Trophoblast cell (in vitro differentiated cells and primary cell): ENCODE data around the gene YIF1B.

Experiments
- DNase-seq, 2 donors: peaks; one replicate each; pipeline ENCODE4 v3.0.0-alpha.2; 2016
- H2AFZ ChIP-seq: 2 replicates; pipeline ENCODE4 v1.6.1; 2013; ENCODE audit warnings: low read length, moderate library complexity, mild to moderate bottlenecking; ENCODE audit not compliant: insufficient read depth, poor library complexity
- H2AK5ac ChIP-seq: 2 replicates; pipeline ENCODE4 v1.6.1; 2013; ENCODE audit warnings: mild to moderate bottlenecking, low read length
- H2BK120ac ChIP-seq: 2 replicates; pipeline ENCODE4 v1.6.1; 2013; ENCODE audit warnings: low read length, mild to moderate bottlenecking, moderate library complexity; ENCODE audit not compliant: insufficient read depth, poor library complexity
- H2BK12ac ChIP-seq: 2 replicates; pipeline ENCODE4 v1.6.1; 2013; ENCODE audit warnings: mild to moderate bottlenecking, low read length, moderate library complexity
- H2BK5ac ChIP-seq: 2 replicates; pipeline ENCODE4 v1.6.1; 2013; ENCODE audit warnings: low read length, low read depth, moderate library complexity, mild to moderate bottlenecking; ENCODE audit not compliant: poor library complexity
- H3K14ac ChIP-seq: 2 replicates; pipeline ENCODE4 v1.6.1; 2013; ENCODE audit warnings: mild to moderate bottlenecking, low read length
- H3K18ac ChIP-seq: 2 replicates; pipeline ENCODE4 v1.6.1; 2013; ENCODE audit warnings: mild to moderate bottlenecking, low read length
- H3K23ac ChIP-seq: 2 replicates; pipeline ENCODE4 v1.6.1; 2013; ENCODE audit warnings: low read length
- H3K27ac ChIP-seq: 2 replicates; pipeline ENCODE4 v1.5.1; 2013; ENCODE audit warnings: low read depth, mild to moderate bottlenecking, inconsistent platforms, low read length, moderate library complexity
- H3K27me3 ChIP-seq: 2 replicates; pipeline ENCODE4 v1.6.1; 2013; ENCODE audit warnings: inconsistent platforms, mild to moderate bottlenecking, low read length, moderate library complexity; ENCODE audit not compliant: insufficient read depth
- H3K36me3 ChIP-seq, 2 experiments: 1 replicate in 1 of 2; 2 replicates in 1 of 2; pipeline ENCODE4 v1.6.1; 2013; ENCODE audit warnings: low read length in 2 of 2, mild to moderate bottlenecking in 2 of 2, moderate library complexity in 1 of 2; ENCODE audit not compliant: insufficient read depth in 2 of 2, control insufficient read depth in 1 of 2
- H3K4ac ChIP-seq: 2 replicates; pipeline ENCODE4 v1.6.1; 2013; ENCODE audit warnings: low read depth, mild to moderate bottlenecking, low read length, moderate library complexity
- H3K4me1 ChIP-seq, 2 experiments: 1 replicate in 1 of 2; 2 replicates in 1 of 2; pipeline ENCODE4 v1.6.1; 2013; ENCODE audit warnings: low read length in 2 of 2, mild to moderate bottlenecking in 2 of 2, moderate library complexity in 1 of 2; ENCODE audit not compliant: insufficient read depth in 2 of 2, control insufficient read depth in 1 of 2
- H3K4me2 ChIP-seq: 2 replicates; pipeline ENCODE4 v1.6.1; 2013; ENCODE audit warnings: inconsistent platforms, mild to moderate bottlenecking, low read length, moderate library complexity
- H3K4me3 ChIP-seq: 2 replicates; pipeline ENCODE4 v1.5.1; 2013; ENCODE audit warnings: mild to moderate bottlenecking, low read depth, low read length, inconsistent platforms
- H3K79me1 ChIP-seq: one replicate; pipeline ENCODE4 v1.6.1; 2013; ENCODE audit warnings: low read length
- H3K79me2 ChIP-seq: 2 replicates; pipeline ENCODE4 v1.6.1; 2013; ENCODE audit warnings: low read length, mild to moderate bottlenecking; ENCODE audit not compliant: control insufficient read depth, insufficient read depth, poor library complexity
- H3K9ac ChIP-seq: 2 replicates; pipeline ENCODE4 v1.6.1; 2013; ENCODE audit warnings: mild to moderate bottlenecking, low read length
- H3K9me3 ChIP-seq: 2 replicates; pipeline ENCODE4 v1.6.1; 2013; ENCODE audit warnings: low read depth, mild to moderate bottlenecking, control low read depth, inconsistent platforms, low read length; ENCODE audit not compliant: insufficient read depth
- H4K12ac ChIP-seq: 2 replicates; pipeline ENCODE4 v1.6.1; 2013; ENCODE audit warnings: low read depth, mild to moderate bottlenecking, low read length, moderate library complexity
- H4K8ac ChIP-seq: 2 replicates; pipeline ENCODE4 v1.6.1; 2013; ENCODE audit warnings: low read depth, mild to moderate bottlenecking, low read length, moderate library complexity
- H4K91ac ChIP-seq: one replicate; pipeline ENCODE4 v1.6.1; 2013; ENCODE audit warnings: low read depth, mild to moderate bottlenecking, low read length, moderate library complexity
- WGBS: extraction: QIAGEN DNeasy Blood & Tissue Kit; methylation state at CpG from one replicate; pipeline ENCODE4 v1.1.7; 2013; ENCODE audit warnings: missing lambda C conversion rate; ENCODE audit not compliant: insufficient read length, insufficient coverage; ENCODE audit errors: extremely low coverage; 5-methylcytosine and 5-hydroxymethylcytosine counted together

Gene YIF1B

GRCh38 chr19:38321646-38322196, 6.0 kb upstream of the YIF1B start:
- H3K79me1 ChIP-seq, result peaks cover 5% of the 10 kb centered on the region
- H3K27me3 ChIP-seq, result no peaks in the 10 kb centered on the region
- no peak overlapping the region for H2BK12ac ChIP-seq
- no peak overlapping the region for H2AK5ac ChIP-seq
- no peak overlapping the region for H3K27ac ChIP-seq
- H3K4me1 ChIP-seq, result peaks cover 10 to 21% of the 10 kb centered on the region in 2 experiments
- H3K18ac ChIP-seq, result no peak overlapping the region
- no peak overlapping the region for H2BK120ac ChIP-seq
- no peak overlapping the region for H4K12ac ChIP-seq
- no CpG with 5 or more reads among the region's 11 CpGs for WGBS
- peaks cover 4% of the 10 kb centered on the region for H3K79me2 ChIP-seq
- no peak overlapping the region for H2BK5ac ChIP-seq
- no peak overlapping the region for H3K23ac ChIP-seq
- no peak overlapping the region for H4K91ac ChIP-seq
- no peak overlapping the region for H2AFZ ChIP-seq
- DNase-seq, result peak in 1 of 2 donors; percentile 20
- H4K8ac ChIP-seq, result no peak overlapping the region
- H3K9me3 ChIP-seq, result no peaks in the 10 kb centered on the region
- H3K4me3 ChIP-seq, result no peak overlapping the region
- H3K9ac ChIP-seq, result no peak overlapping the region
- no peak overlapping the region for H3K4me2 ChIP-seq
- no peak overlapping the region for H3K14ac ChIP-seq
- no peak overlapping the region for H3K4ac ChIP-seq
- H3K36me3 ChIP-seq, result peaks cover under 1 to 3% of the 10 kb centered on the region in 2 experiments

GRCh38 chr19:38320969-38321339, 5.2 kb upstream of the YIF1B start:
- H2BK120ac ChIP-seq, result no peak overlapping the region
- no peak overlapping the region for H3K4me3 ChIP-seq
- H2AK5ac ChIP-seq, result no peak overlapping the region
- no peak for DNase-seq
- H3K14ac ChIP-seq, result no peak overlapping the region
- no peaks in the 10 kb centered on the region for H3K9me3 ChIP-seq
- H3K27me3 ChIP-seq, result no peaks in the 10 kb centered on the region
- no peak overlapping the region for H3K18ac ChIP-seq
- no peaks in the 10 kb centered on the region for H3K36me3 ChIP-seq
- no peak overlapping the region for H3K4me2 ChIP-seq
- no peak overlapping the region for H4K8ac ChIP-seq
- H2BK12ac ChIP-seq, result peak overlapping the region; percentile 31
- H3K4ac ChIP-seq, result no peak overlapping the region
- H3K4me1 ChIP-seq, result peaks cover 10 to 21% of the 10 kb centered on the region in 2 experiments
- no CpG with 5 or more reads among the region's 3 CpGs for WGBS
- H2AFZ ChIP-seq, result no peak overlapping the region
- H3K9ac ChIP-seq, result no peak overlapping the region
- H4K91ac ChIP-seq, result peak overlapping the region; percentile 33
- no peak overlapping the region for H3K23ac ChIP-seq
- H2BK5ac ChIP-seq, result no peak overlapping the region
- H3K79me1 ChIP-seq, result peaks cover 7% of the 10 kb centered on the region
- peaks cover 4% of the 10 kb centered on the region for H3K79me2 ChIP-seq
- no peak overlapping the region for H3K27ac ChIP-seq
- no peak overlapping the region for H4K12ac ChIP-seq

GRCh38 chr19:38319421-38320258, 3.9 kb upstream of the YIF1B start, which contains the start of gene KCNK6:
KCNK6 (plus strand) TSS chr19:38319845; CDS start chr19:38319951, 106 bp downstream.
- peak within 1 kb of the TSS; percentile 33 for H2BK12ac ChIP-seq
- H3K4me3 ChIP-seq, result peak within 1 kb of the TSS; percentile 69
- H3K9ac ChIP-seq, result no peak within 1 kb of the TSS
- H3K4ac ChIP-seq, result peak within 1 kb of the TSS; percentile 10
- peak within 1 kb of the TSS; percentile 48 for H3K14ac ChIP-seq
- no peak within 1 kb of the TSS for H2BK5ac ChIP-seq
- H3K9me3 ChIP-seq, result no peaks in the 10 kb centered on the region
- H3K27ac ChIP-seq, result no peak within 1 kb of the TSS
- H3K23ac ChIP-seq, result no peak within 1 kb of the TSS
- peak within 1 kb of the TSS; percentile 32 for H2AFZ ChIP-seq
- H3K27me3 ChIP-seq, result no peaks in the 10 kb centered on the region
- peak within 1 kb of the TSS; percentile 46 for H2BK120ac ChIP-seq
- WGBS, result no CpG with 5 or more reads among the region's 76 CpGs
- peak within 1 kb of the TSS; percentile 48 for H3K18ac ChIP-seq
- no peaks in the 10 kb centered on the region for H3K36me3 ChIP-seq
- peaks cover 7% of the 10 kb centered on the region for H3K79me2 ChIP-seq
- peak within 1 kb of the TSS; percentile 82 for H3K4me2 ChIP-seq
- H2AK5ac ChIP-seq, result no peak within 1 kb of the TSS
- peak within 1 kb of the TSS; percentile 57 for H4K8ac ChIP-seq
- DNase-seq, result peak; percentile 33 to 73
- H4K12ac ChIP-seq, result peak within 1 kb of the TSS; percentile 37
- H3K4me1 ChIP-seq, result peaks cover 10 to 24% of the 10 kb centered on the region in 2 experiments
- peaks cover 14% of the 10 kb centered on the region for H3K79me1 ChIP-seq
- peak within 1 kb of the TSS; percentile 46 for H4K91ac ChIP-seq

GRCh38 chr19:38318660-38319059, 2.9 kb upstream of the YIF1B start:
- no peak overlapping the region for H4K91ac ChIP-seq
- no peak overlapping the region for H2AK5ac ChIP-seq
- no peak overlapping the region for H3K9ac ChIP-seq
- no peak overlapping the region for H3K4ac ChIP-seq
- H3K79me2 ChIP-seq, result peaks cover 7% of the 10 kb centered on the region
- no peak overlapping the region for H2BK5ac ChIP-seq
- H2BK120ac ChIP-seq, result no peak overlapping the region
- H2AFZ ChIP-seq, result no peak overlapping the region
- no peak overlapping the region for H4K12ac ChIP-seq
- H3K9me3 ChIP-seq, result no peaks in the 10 kb centered on the region
- no peak overlapping the region for H3K4me2 ChIP-seq
- no peak overlapping the region for H3K18ac ChIP-seq
- no peak overlapping the region for H2BK12ac ChIP-seq
- peaks cover 14% of the 10 kb centered on the region for H3K79me1 ChIP-seq
- H3K27me3 ChIP-seq, result no peaks in the 10 kb centered on the region
- no peaks in the 10 kb centered on the region for H3K36me3 ChIP-seq
- no peak overlapping the region for H3K4me3 ChIP-seq
- H4K8ac ChIP-seq, result no peak overlapping the region
- WGBS, result no CpG with 5 or more reads among the region's 6 CpGs
- DNase-seq, result no peak
- H3K27ac ChIP-seq, result no peak overlapping the region
- peaks cover 10 to 24% of the 10 kb centered on the region in 2 experiments for H3K4me1 ChIP-seq
- no peak overlapping the region for H3K23ac ChIP-seq
- no peak overlapping the region for H3K14ac ChIP-seq
